ENCODE results near the gene APRT. TPM values are rescaled to one million over a fixed set of nuclear protein-coding genes. Genes with fewer than 3 reads are reported as not detected.

The APRT gene
- total RNA-seq, 1 experiment from 2014 or later, result 311 TPM

DNA sequence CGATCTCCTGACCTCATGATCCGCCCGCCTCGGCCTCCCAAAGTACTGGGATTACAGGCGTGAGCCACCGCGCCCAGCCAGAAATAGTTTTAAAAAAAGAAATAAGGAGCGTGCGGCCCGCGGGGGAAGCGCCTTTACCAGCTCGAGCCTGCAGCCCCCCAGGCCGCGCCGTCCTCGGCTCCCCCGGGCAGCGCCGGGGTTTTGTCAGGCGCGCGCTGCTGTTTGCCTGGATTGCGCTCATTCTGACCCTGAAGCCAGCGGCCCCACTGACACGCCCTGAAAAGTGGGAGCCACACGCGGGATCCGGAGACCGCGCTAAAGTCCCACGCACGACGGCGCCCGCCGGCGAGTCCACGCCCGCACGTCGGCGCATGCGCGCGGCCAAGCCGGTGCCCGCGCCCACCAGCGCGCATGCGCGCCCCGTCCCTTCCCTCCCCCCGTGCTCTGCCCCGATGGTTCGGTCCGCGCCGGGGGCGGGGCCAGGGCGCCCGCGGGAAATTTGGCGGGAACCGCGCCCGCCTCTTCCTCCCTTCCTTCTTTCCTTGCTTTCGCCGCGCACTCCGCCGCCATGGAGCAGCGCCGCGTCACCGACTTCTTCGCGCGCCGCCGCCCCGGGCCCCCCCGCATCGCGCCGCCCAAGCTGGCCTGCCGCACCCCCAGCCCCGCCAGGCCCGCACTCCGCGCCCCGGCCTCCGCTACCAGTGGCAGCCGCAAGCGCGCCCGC, 8.3 kb downstream of the APRT start, which contains the start of gene CDT1 (continued):
- TF ChIP-seq, protein P1, sequence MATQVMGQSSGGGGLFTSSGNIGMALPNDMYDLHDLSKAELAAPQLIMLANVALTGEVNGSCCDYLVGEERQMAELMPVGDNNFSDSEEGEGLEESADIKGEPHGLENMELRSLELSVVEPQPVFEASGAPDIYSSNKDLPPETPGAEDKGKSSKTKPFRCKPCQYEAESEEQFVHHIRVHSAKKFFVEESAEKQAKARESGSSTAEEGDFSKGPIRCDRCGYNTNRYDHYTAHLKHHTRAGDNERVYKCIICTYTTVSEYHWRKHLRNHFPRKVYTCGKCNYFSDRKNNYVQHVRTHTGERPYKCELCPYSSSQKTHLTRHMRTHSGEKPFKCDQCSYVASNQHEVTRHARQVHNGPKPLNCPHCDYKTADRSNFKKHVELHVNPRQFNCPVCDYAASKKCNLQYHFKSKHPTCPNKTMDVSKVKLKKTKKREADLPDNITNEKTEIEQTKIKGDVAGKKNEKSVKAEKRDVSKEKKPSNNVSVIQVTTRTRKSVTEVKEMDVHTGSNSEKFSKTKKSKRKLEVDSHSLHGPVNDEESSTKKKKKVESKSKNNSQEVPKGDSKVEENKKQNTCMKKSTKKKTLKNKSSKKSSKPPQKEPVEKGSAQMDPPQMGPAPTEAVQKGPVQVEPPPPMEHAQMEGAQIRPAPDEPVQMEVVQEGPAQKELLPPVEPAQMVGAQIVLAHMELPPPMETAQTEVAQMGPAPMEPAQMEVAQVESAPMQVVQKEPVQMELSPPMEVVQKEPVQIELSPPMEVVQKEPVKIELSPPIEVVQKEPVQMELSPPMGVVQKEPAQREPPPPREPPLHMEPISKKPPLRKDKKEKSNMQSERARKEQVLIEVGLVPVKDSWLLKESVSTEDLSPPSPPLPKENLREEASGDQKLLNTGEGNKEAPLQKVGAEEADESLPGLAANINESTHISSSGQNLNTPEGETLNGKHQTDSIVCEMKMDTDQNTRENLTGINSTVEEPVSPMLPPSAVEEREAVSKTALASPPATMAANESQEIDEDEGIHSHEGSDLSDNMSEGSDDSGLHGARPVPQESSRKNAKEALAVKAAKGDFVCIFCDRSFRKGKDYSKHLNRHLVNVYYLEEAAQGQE (IDR thresholded peaks at IDR 0.05; ENCODE audit: low read depth), result no peak

DNA sequence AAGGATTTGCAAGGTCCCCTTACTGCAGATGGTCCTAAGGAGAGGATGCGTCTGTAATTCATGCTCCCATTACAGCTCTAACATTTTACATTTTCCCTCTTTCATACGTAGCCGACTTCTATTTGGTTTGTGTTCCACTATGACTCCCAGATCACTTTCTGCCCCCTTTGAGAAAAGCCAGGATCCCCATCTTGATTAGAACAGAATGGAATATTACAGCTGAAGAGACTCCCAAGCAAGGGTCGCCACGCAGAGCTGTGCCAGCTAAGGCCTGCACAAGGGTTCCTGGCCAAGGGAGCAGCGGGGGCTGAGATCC, 11.5 kb downstream of the APRT start:
- no peaks in the 10 kb centered on the region for H3K27me3 ChIP-seq (ENCODE audit: insufficient read depth, low read length)
- H3K4me1 ChIP-seq (ENCODE audit: control insufficient read depth in 1 of 2, insufficient read depth in 2 of 2, low read length in 2 of 2), result peaks cover 15 to 31% of the 10 kb centered on the region in 2 experiments
- ChIA-PET POLR2A (interaction anchor here (1.1 to 1.8 kb wide), 4 partner anchors 8 to 18 kb away, joined by 3 to 6 read pairs (median 4); no protein-coding TSS in a partner anchor), RAD21 (ENCODE audit: low non-redundant PET in 1 of 2, low total read pairs in 2 of 2, uncharacterized antibody in 2 of 2, unreplicated experiment in 2 of 2) (no interaction called here), CTCF (interaction anchor here (1.7 kb wide), 1 partner anchor 12 kb away, joined by 4 read pairs; no protein-coding TSS in a partner anchor)
- no peak for DNase-seq (ENCODE audit: low read depth, low spot score)
- H3K36me3 ChIP-seq (ENCODE audit: control insufficient read depth in 1 of 2, insufficient read depth in 2 of 2, low read length in 2 of 2), result peaks cover 0 to 7% of the 10 kb centered on the region in 2 experiments; a peak in 1 of 4 replicates
- no peaks in the 10 kb centered on the region for H3K9me2 ChIP-seq (ENCODE audit: insufficient read depth)
- TF ChIP-seq JUND (IDR thresholded peaks at IDR 0.05), result no peak
- TF ChIP-seq ZFX (IDR thresholded peaks at IDR 0.05), result no peak
- TF ChIP-seq, protein P2, sequence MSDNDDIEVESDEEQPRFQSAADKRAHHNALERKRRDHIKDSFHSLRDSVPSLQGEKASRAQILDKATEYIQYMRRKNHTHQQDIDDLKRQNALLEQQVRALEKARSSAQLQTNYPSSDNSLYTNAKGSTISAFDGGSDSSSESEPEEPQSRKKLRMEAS (IDR thresholded peaks at IDR 0.05), result no peak
- TF ChIP-seq, protein P3, sequence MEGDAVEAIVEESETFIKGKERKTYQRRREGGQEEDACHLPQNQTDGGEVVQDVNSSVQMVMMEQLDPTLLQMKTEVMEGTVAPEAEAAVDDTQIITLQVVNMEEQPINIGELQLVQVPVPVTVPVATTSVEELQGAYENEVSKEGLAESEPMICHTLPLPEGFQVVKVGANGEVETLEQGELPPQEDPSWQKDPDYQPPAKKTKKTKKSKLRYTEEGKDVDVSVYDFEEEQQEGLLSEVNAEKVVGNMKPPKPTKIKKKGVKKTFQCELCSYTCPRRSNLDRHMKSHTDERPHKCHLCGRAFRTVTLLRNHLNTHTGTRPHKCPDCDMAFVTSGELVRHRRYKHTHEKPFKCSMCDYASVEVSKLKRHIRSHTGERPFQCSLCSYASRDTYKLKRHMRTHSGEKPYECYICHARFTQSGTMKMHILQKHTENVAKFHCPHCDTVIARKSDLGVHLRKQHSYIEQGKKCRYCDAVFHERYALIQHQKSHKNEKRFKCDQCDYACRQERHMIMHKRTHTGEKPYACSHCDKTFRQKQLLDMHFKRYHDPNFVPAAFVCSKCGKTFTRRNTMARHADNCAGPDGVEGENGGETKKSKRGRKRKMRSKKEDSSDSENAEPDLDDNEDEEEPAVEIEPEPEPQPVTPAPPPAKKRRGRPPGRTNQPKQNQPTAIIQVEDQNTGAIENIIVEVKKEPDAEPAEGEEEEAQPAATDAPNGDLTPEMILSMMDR (IDR thresholded peaks at IDR 0.05 in 2 of 3, conservative IDR thresholded peaks at IDR 0.05 in 1 of 3; ENCODE audit: borderline replicate concordance in 1 of 3, insufficient read depth in 1 of 3, low read depth in 2 of 3, low read length in 2 of 3), result no peak
- no peak for TF ChIP-seq ELF1 (IDR thresholded peaks at IDR 0.05; ENCODE audit: borderline replicate concordance, low read depth)
- no peak for TF ChIP-seq SRF (IDR thresholded peaks at IDR 0.05; ENCODE audit: low read depth)
- no peak for TF ChIP-seq ZNF274 (IDR thresholded peaks at IDR 0.05; ENCODE audit: low read depth, low read length)
- no peak for TF ChIP-seq EZH2 (IDR thresholded peaks at IDR 0.05)
- ATAC-seq, result no peak
- H3K79me2 ChIP-seq (ENCODE audit: insufficient read depth, low read length), result peaks cover 18% of the 10 kb centered on the region
- no peak overlapping the region for H3K27ac ChIP-seq (ENCODE audit: low read depth, low read length)
- H2AFZ ChIP-seq (ENCODE audit: low read depth, low read length, poor library complexity, severe bottlenecking), result no peak overlapping the region
- H3K9me3 ChIP-seq (ENCODE audit: control insufficient read depth in 1 of 2, insufficient read depth in 1 of 2, low read depth in 1 of 2, low read length in 2 of 2), result no peaks in the 10 kb centered on the region
- no peak overlapping the region for H3K4me2 ChIP-seq (ENCODE audit: low read length)
- BruUV-seq (replicated peaks), result no TSS peak
- H3K9ac ChIP-seq (ENCODE audit: low read length), result no peak overlapping the region
- intact Hi-C loops (cut with micrococcal nuclease), result loop anchor here (5.0 kb wide), 1 partner anchor 63 kb away; no protein-coding TSS in a partner anchor
- H4K20me1 ChIP-seq (ENCODE audit: insufficient read depth), result peaks cover 9% of the 10 kb centered on the region; the same call in 1 of the 2 replicates
- no peak overlapping the region for H3K4me3 ChIP-seq (replicated peaks in 1 of 2; ENCODE audit: low read depth in 1 of 2, low read length in 2 of 2)
